Neural progenitor cell (in vitro differentiated cells): ENCODE data around the gene EIF4G3. TPM values are rescaled to one million over a fixed set of nuclear protein-coding genes. Genes with fewer than 3 reads are reported as not detected.

Experiments used
- DNase-seq: peaks from one replicate; pipeline ENCODE4 v3.0.0-alpha.2; 2016; ENCODE audit warnings: low spot score
- H2AFZ ChIP-seq: fragments of 200-600 bp; sonication (generic); replicated peaks from 2 replicates; pipeline ENCODE4 v1.6.1; 2016; ENCODE audit warnings: antibody characterized with exemption
- H3F3A ChIP-seq: fragments of 200-600 bp; sonication (generic); 2 replicates; pipeline ENCODE4 v1.6.1; 2016; ENCODE audit warnings: antibody characterized with exemption, low read depth
- H3K27ac ChIP-seq: fragments of 200-600 bp; sonication (generic); 2 replicates; pipeline ENCODE4 v1.5.1; 2016; ENCODE audit warnings: mild to moderate bottlenecking
- H3K27me3 ChIP-seq: fragments of 200-600 bp; sonication (generic); 2 replicates; pipeline ENCODE4 v1.6.1; 2016; ENCODE audit warnings: mild to moderate bottlenecking, moderate library complexity
- H3K36me3 ChIP-seq: fragments of 200-600 bp; sonication (generic); 2 replicates; pipeline ENCODE4 v1.5.1; 2016
- H3K4me1 ChIP-seq: fragments of 200-600 bp; sonication (generic); 2 replicates; pipeline ENCODE4 v1.6.1; 2016; ENCODE audit warnings: mixed run types
- H3K4me2 ChIP-seq: fragments of 200-600 bp; sonication (generic); 2 replicates; pipeline ENCODE4 v1.6.1; 2016
- H3K4me3 ChIP-seq: fragments of 200-600 bp; sonication (generic); 2 replicates; pipeline ENCODE4 v1.5.1; 2016
- H3K79me2 ChIP-seq: fragments of 200-600 bp; sonication (generic); 2 replicates; pipeline ENCODE4 v1.6.1; 2016; ENCODE audit warnings: low read depth
- H3K9ac ChIP-seq: fragments of 200-600 bp; sonication (generic); 2 replicates; pipeline ENCODE4 v1.6.1; 2016
- H3K9me3 ChIP-seq: fragments of 200-600 bp; sonication (generic); 2 replicates; pipeline ENCODE4 v1.5.1; 2016; ENCODE audit warnings: low read depth
- H4K20me1 ChIP-seq: fragments of 200-600 bp; sonication (generic); 2 replicates; pipeline ENCODE4 v1.6.1; 2016; ENCODE audit warnings: low read depth
- H3K27ac Mint-ChIP-seq: 3 replicates; pipeline ENCODE4 v1.8.0; 2021; ENCODE audit warnings: mixed read lengths
- H3K27me3 Mint-ChIP-seq: 2 replicates; pipeline ENCODE4 v1.8.0; 2022; ENCODE audit warnings: low read depth, mild to moderate bottlenecking, inconsistent platforms, moderate library complexity, mixed read lengths; ENCODE audit not compliant: insufficient read depth
- H3K36me3 Mint-ChIP-seq: 3 replicates; pipeline ENCODE4 v1.8.0; 2021; ENCODE audit warnings: mixed read lengths
- H3K4me1 Mint-ChIP-seq: 3 replicates; pipeline ENCODE4 v1.8.0; 2021; ENCODE audit warnings: mixed read lengths
- H3K4me3 Mint-ChIP-seq: 3 replicates; pipeline ENCODE4 v1.8.0; 2021; ENCODE audit warnings: mild to moderate bottlenecking, moderate library complexity, mixed read lengths
- H3K9me3 Mint-ChIP-seq: 3 replicates; pipeline ENCODE4 v1.8.0; 2020; ENCODE audit warnings: mixed read lengths
- CTCF ChIP-seq: fragments of 200-600 bp; sonication (generic); IDR thresholded peaks from 2 replicates; pipeline ENCODE4 v1.5.1; 2017; ENCODE audit warnings: antibody characterized with exemption, mild to moderate bottlenecking
- EZH2 ChIP-seq: fragments of 200-600 bp; sonication (generic); IDR thresholded peaks from 2 replicates; pipeline ENCODE4 v1.6.1; 2017; ENCODE audit warnings: antibody characterized with exemption, mild to moderate bottlenecking, moderate library complexity
- EZH2phosphoT487 ChIP-seq: fragments of 200-600 bp; sonication (generic); IDR thresholded peaks from 2 replicates; pipeline ENCODE4 v1.6.1; 2017; ENCODE audit warnings: antibody characterized with exemption
- total RNA-seq: library from RNA; depleted of rRNA; stranded (reverse); fragments of >200 nt; gene quantifications from 2 replicates; pipeline ENCODE4 v1.2.3, GENCODE V29; 2015; ENCODE audit warnings: low replicate concordance

The EIF4G3 gene
- total RNA-seq, 1 donor from 2014 or later, result 73.4 TPM

DNA sequence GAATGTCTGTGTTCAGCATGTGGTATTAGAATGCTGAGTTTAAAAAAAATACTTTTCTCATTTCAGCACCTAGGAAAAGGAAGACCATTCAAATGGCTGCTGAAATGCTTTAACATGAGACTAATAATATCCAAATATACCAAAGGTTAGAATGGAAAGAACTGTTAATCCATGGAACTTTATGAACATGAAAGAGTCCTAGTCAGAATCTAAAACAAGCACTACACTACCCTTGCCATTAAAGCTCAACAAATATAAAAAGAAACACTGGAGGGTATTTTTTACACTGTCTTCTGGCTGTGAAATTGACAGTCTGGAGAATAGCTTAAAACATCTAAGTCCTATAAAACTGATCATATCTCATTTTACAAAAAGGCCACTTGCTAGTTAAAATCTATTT lies 276.6 kb downstream of the EIF4G3 start:
- no peak for DNase-seq
- Mint-ChIP-seq H3K4me1 (no peaks in the 10 kb centered on the region), H3K4me3 (no peak overlapping the region)

GRCh38 chr1:20899154-20899972 lies 277.3 kb downstream of the EIF4G3 start:
- no peaks in the 10 kb centered on the region for H3F3A ChIP-seq
- Mint-ChIP-seq H3K36me3 (peaks cover 2% of the 10 kb centered on the region), H3K9me3 (no peaks in the 10 kb centered on the region), H3K27me3 (no peaks in the 10 kb centered on the region), H3K27ac (no peak overlapping the region), H3K4me3 (no peak overlapping the region), H3K4me1 (no peaks in the 10 kb centered on the region)
- no peaks in the 10 kb centered on the region for H3K79me2 ChIP-seq
- no peak for TF ChIP-seq EZH2
- H3K27ac ChIP-seq, result no peak overlapping the region
- H3K36me3 ChIP-seq, result peaks cover 4% of the 10 kb centered on the region
- H2AFZ ChIP-seq, result no peak overlapping the region
- H4K20me1 ChIP-seq, result no peaks in the 10 kb centered on the region
- no peak overlapping the region for H3K4me3 ChIP-seq
- H3K4me1 ChIP-seq, result no peaks in the 10 kb centered on the region
- H3K4me2 ChIP-seq, result no peak overlapping the region
- no peak overlapping the region for H3K9ac ChIP-seq
- DNase-seq, result no peak
- H3K27me3 ChIP-seq, result no peaks in the 10 kb centered on the region
- H3K9me3 ChIP-seq, result no peaks in the 10 kb centered on the region

More for the DNA sequence above, 276.6 kb downstream of the EIF4G3 start:
- no peaks in the 10 kb centered on the region for H3K79me2 ChIP-seq
- H3K36me3 ChIP-seq, result peaks cover 4% of the 10 kb centered on the region
- H3K4me3 ChIP-seq, result no peak overlapping the region
- H3F3A ChIP-seq, result no peaks in the 10 kb centered on the region
- TF ChIP-seq EZH2 (no peak), CTCF (no peak), EZH2phosphoT487 (no peak)
- no peak overlapping the region for H3K27ac ChIP-seq
- H3K27me3 Mint-ChIP-seq, result no peaks in the 10 kb centered on the region
- no peaks in the 10 kb centered on the region for H3K4me1 ChIP-seq
- no peaks in the 10 kb centered on the region for H3K9me3 Mint-ChIP-seq
- H3K36me3 Mint-ChIP-seq, result no peaks in the 10 kb centered on the region
- no peaks in the 10 kb centered on the region for H4K20me1 ChIP-seq
- no peak overlapping the region for H2AFZ ChIP-seq
- H3K9me3 ChIP-seq, result no peaks in the 10 kb centered on the region
- H3K9ac ChIP-seq, result no peak overlapping the region
- H3K27ac Mint-ChIP-seq, result no peak overlapping the region
- no peaks in the 10 kb centered on the region for H3K27me3 ChIP-seq
- H3K4me2 ChIP-seq, result no peak overlapping the region

- no peak overlapping the region for H3K4me2 ChIP-seq
- H3K36me3 ChIP-seq, result peaks cover 4% of the 10 kb centered on the region
- H3K4me1 ChIP-seq, result no peaks in the 10 kb centered on the region
- no peak overlapping the region for H3K9ac ChIP-seq
- H3K36me3 Mint-ChIP-seq, result peaks cover 10% of the 10 kb centered on the region
- no peaks in the 10 kb centered on the region for H3K9me3 Mint-ChIP-seq
- no peak overlapping the region for H2AFZ ChIP-seq
- H3K27me3 ChIP-seq, result no peaks in the 10 kb centered on the region
- H3K79me2 ChIP-seq, result no peaks in the 10 kb centered on the region
- H3K27ac ChIP-seq, result no peak overlapping the region
- no peaks in the 10 kb centered on the region for H3F3A ChIP-seq
- H3K27ac Mint-ChIP-seq, result no peak overlapping the region
- no peaks in the 10 kb centered on the region for H3K27me3 Mint-ChIP-seq
- H4K20me1 ChIP-seq, result no peaks in the 10 kb centered on the region
- no peak overlapping the region for H3K4me3 Mint-ChIP-seq
- TF ChIP-seq CTCF (no peak), EZH2 (no peak), EZH2phosphoT487 (no peak)
- H3K4me3 ChIP-seq, result no peak overlapping the region
- H3K4me1 Mint-ChIP-seq, result no peaks in the 10 kb centered on the region
- DNase-seq, result no peak
- no peaks in the 10 kb centered on the region for H3K9me3 ChIP-seq
These were observed 279.9 kb downstream of the EIF4G3 start for GRCh38 chr1:20896826-20897225.

DNA sequence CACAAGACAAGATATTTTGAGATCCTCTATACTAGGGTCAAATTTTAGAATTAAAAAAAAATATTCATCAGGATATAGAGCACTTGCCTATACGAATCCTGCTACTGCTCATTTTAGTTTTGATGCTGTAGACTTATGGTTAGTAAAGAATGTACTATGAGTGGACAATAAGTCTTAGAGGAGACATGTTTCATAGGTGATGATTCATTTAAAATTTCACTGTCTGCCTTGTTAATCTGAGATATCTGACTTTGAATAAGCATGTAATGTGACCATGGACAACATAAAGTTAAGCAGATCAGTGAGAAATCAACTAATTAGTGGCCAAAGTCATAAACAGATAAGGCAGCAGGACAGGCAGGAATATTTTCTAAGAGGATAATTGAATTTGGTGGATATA lies 282.8 kb downstream of the EIF4G3 start:
- H2AFZ ChIP-seq, result no peak overlapping the region
- no peak overlapping the region for H3K27ac ChIP-seq
- no peak for TF ChIP-seq CTCF
- no peak for TF ChIP-seq EZH2
- no peak for TF ChIP-seq EZH2phosphoT487
- no peak overlapping the region for H3K9ac ChIP-seq
- H4K20me1 ChIP-seq, result no peaks in the 10 kb centered on the region
- no peak overlapping the region for H3K4me3 Mint-ChIP-seq
- no peaks in the 10 kb centered on the region for H3K4me1 ChIP-seq
- no peaks in the 10 kb centered on the region for H3K27me3 ChIP-seq
- H3K79me2 ChIP-seq, result no peaks in the 10 kb centered on the region
- no peaks in the 10 kb centered on the region for H3K4me1 Mint-ChIP-seq
- peaks cover 4% of the 10 kb centered on the region for H3K36me3 ChIP-seq
- H3K9me3 Mint-ChIP-seq, result no peaks in the 10 kb centered on the region
- no peak for DNase-seq
- no peaks in the 10 kb centered on the region for H3K9me3 ChIP-seq
- peaks cover 10% of the 10 kb centered on the region for H3K36me3 Mint-ChIP-seq
- H3K27ac Mint-ChIP-seq, result no peak overlapping the region
- H3K27me3 Mint-ChIP-seq, result peaks cover 2% of the 10 kb centered on the region
- H3F3A ChIP-seq, result no peaks in the 10 kb centered on the region
- no peak overlapping the region for H3K4me3 ChIP-seq
- H3K4me2 ChIP-seq, result no peak overlapping the region
